Activated CD4-positive, alpha-beta T cell treated with anti-CD3 and anti-CD28 coated beads, Interleukin-2, amount 10 ng/mL, durations not matched to agents 24 days and 14 days (primary cell): ENCODE results near the gene CASD1. TPM values are rescaled to one million over a fixed set of nuclear protein-coding genes. Genes with fewer than 3 reads are reported as not detected.

ENCODE experiments used
- DNase-seq: peaks from one replicate; pipeline ENCODE4 v3.0.0; 2022
- H3K27ac Mint-ChIP-seq: one replicate; pipeline ENCODE4 v1.8.0; 2022; ENCODE audit warnings: mild to moderate bottlenecking, mixed read lengths
- H3K27me3 Mint-ChIP-seq: one replicate; pipeline ENCODE4 v1.8.0; 2022; ENCODE audit warnings: mixed read lengths
- H3K36me3 Mint-ChIP-seq: one replicate; pipeline ENCODE4 v1.8.0; 2022; ENCODE audit warnings: low read depth, mild to moderate bottlenecking, mixed read lengths
- H3K4me1 Mint-ChIP-seq: one replicate; pipeline ENCODE4 v1.8.0; 2021; ENCODE audit warnings: mixed read lengths
- H3K4me3 Mint-ChIP-seq: one replicate; pipeline ENCODE4 v1.8.0; 2022; ENCODE audit warnings: mild to moderate bottlenecking, moderate library complexity, mixed read lengths
- H3K9me3 Mint-ChIP-seq: one replicate; pipeline ENCODE4 v1.8.0; 2021; ENCODE audit warnings: mixed read lengths
- intact Hi-C: fragments of 100-400 bp; cut with micrococcal nuclease; formaldehyde crosslinking; loops from one replicate; pipeline ENCODE4 v1.15.1; 2023
- total RNA-seq: library from RNA; stranded (reverse); gene quantifications from 2 replicates; pipeline ENCODE4 v1.2.3, GENCODE V29; 2022

CASD1 gene
- total RNA-seq, result 12.5 and 13.4 TPM in 2 replicates

- Mint-ChIP-seq H3K4me3 (peak within 1 kb of the TSS; percentile 80), H3K36me3 (peaks cover 3% of the 10 kb centered on the region), H3K27ac (peak within 1 kb of the TSS; percentile 88), H3K9me3 (peaks cover 3% of the 10 kb centered on the region), H3K4me1 (peaks cover 31% of the 10 kb centered on the region), H3K27me3 (no peaks in the 10 kb centered on the region)
- DNase-seq, result peak; percentile 89
- intact Hi-C loops, result no loop called here
These were observed at the start of gene CASD1 for GRCh38 chr7:94509264-94509886. TSS of gene CASD1 (plus strand) at chr7:94509809. CDS start at chr7:94510085, 276 bp downstream.

GRCh38 chr7:94466516-94466915, 43.1 kb upstream of the CASD1 start:
- Mint-ChIP-seq H3K36me3 (no peaks in the 10 kb centered on the region), H3K27me3 (peaks cover 10% of the 10 kb centered on the region), H3K27ac (no peak overlapping the region), H3K9me3 (no peaks in the 10 kb centered on the region), H3K4me1 (no peaks in the 10 kb centered on the region), H3K4me3 (no peak overlapping the region)
- no peak for DNase-seq
- intact Hi-C loops, result no loop called here

- Mint-ChIP-seq H3K4me1 (no peaks in the 10 kb centered on the region), H3K36me3 (no peaks in the 10 kb centered on the region), H3K27me3 (peaks cover 19% of the 10 kb centered on the region), H3K9me3 (no peaks in the 10 kb centered on the region), H3K27ac (no peak overlapping the region), H3K4me3 (no peak overlapping the region)
- no peak for DNase-seq
- intact Hi-C loops, result no loop called here
These were observed 38.0 kb upstream of the CASD1 start for GRCh38 chr7:94471604-94472003.

- H3K4me1 Mint-ChIP-seq, result no peaks in the 10 kb centered on the region
- intact Hi-C loops, result no loop called here
- peaks cover 19% of the 10 kb centered on the region for H3K27me3 Mint-ChIP-seq
- no peak for DNase-seq
- no peak overlapping the region for H3K27ac Mint-ChIP-seq
- no peak overlapping the region for H3K4me3 Mint-ChIP-seq
- H3K9me3 Mint-ChIP-seq, result no peaks in the 10 kb centered on the region
- no peaks in the 10 kb centered on the region for H3K36me3 Mint-ChIP-seq
These were observed 37.0 kb upstream of the CASD1 start for GRCh38 chr7:94472608-94473007.

GRCh38 chr7:94476251-94476840, 33.3 kb upstream of the CASD1 start:
- H3K4me3 Mint-ChIP-seq, result no peak overlapping the region
- intact Hi-C loops, result no loop called here
- no peaks in the 10 kb centered on the region for H3K4me1 Mint-ChIP-seq
- H3K36me3 Mint-ChIP-seq, result no peaks in the 10 kb centered on the region
- peaks cover 20% of the 10 kb centered on the region for H3K27me3 Mint-ChIP-seq
- H3K9me3 Mint-ChIP-seq, result no peaks in the 10 kb centered on the region
- DNase-seq, result no peak
- H3K27ac Mint-ChIP-seq, result no peak overlapping the region

GRCh38 chr7:94477878-94478277, 31.7 kb upstream of the CASD1 start:
- peaks cover 20% of the 10 kb centered on the region for H3K27me3 Mint-ChIP-seq
- H3K36me3 Mint-ChIP-seq, result no peaks in the 10 kb centered on the region
- H3K27ac Mint-ChIP-seq, result no peak overlapping the region
- intact Hi-C loops, result no loop called here
- H3K4me1 Mint-ChIP-seq, result no peaks in the 10 kb centered on the region
- no peaks in the 10 kb centered on the region for H3K9me3 Mint-ChIP-seq
- H3K4me3 Mint-ChIP-seq, result no peak overlapping the region
- no peak for DNase-seq

GRCh38 chr7:94478648-94479214, 30.9 kb upstream of the CASD1 start:
- Mint-ChIP-seq H3K36me3 (no peaks in the 10 kb centered on the region), H3K27me3 (peaks cover 16% of the 10 kb centered on the region), H3K4me3 (no peak overlapping the region), H3K9me3 (no peaks in the 10 kb centered on the region), H3K27ac (no peak overlapping the region), H3K4me1 (no peaks in the 10 kb centered on the region)
- intact Hi-C loops, result no loop called here
- DNase-seq, result no peak

GRCh38 chr7:94481279-94481678, 28.3 kb upstream of the CASD1 start:
- Mint-ChIP-seq H3K4me3 (no peak overlapping the region), H3K36me3 (no peaks in the 10 kb centered on the region), H3K9me3 (no peaks in the 10 kb centered on the region), H3K4me1 (no peaks in the 10 kb centered on the region), H3K27me3 (peaks cover 16% of the 10 kb centered on the region), H3K27ac (no peak overlapping the region)
- DNase-seq, result no peak
- intact Hi-C loops, result no loop called here

- peaks cover 19% of the 10 kb centered on the region for H3K27me3 Mint-ChIP-seq
- DNase-seq, result no peak
- no peak overlapping the region for H3K27ac Mint-ChIP-seq
- no peaks in the 10 kb centered on the region for H3K36me3 Mint-ChIP-seq
- intact Hi-C loops, result no loop called here
- H3K9me3 Mint-ChIP-seq, result no peaks in the 10 kb centered on the region
- no peak overlapping the region for H3K4me3 Mint-ChIP-seq
- H3K4me1 Mint-ChIP-seq, result no peaks in the 10 kb centered on the region
These were observed 26.8 kb upstream of the CASD1 start for GRCh38 chr7:94482796-94483195.

GRCh38 chr7:94483843-94484242, 25.8 kb upstream of the CASD1 start:
- Mint-ChIP-seq H3K27ac (no peak overlapping the region), H3K27me3 (peaks cover 17% of the 10 kb centered on the region), H3K36me3 (no peaks in the 10 kb centered on the region), H3K4me1 (no peaks in the 10 kb centered on the region), H3K4me3 (no peak overlapping the region), H3K9me3 (no peaks in the 10 kb centered on the region)
- intact Hi-C loops, result no loop called here
- DNase-seq, result no peak

- no peak for DNase-seq
- Mint-ChIP-seq H3K4me3 (no peak overlapping the region), H3K27ac (no peak overlapping the region), H3K9me3 (no peaks in the 10 kb centered on the region), H3K4me1 (no peaks in the 10 kb centered on the region), H3K36me3 (no peaks in the 10 kb centered on the region), H3K27me3 (peaks cover 14% of the 10 kb centered on the region)
- intact Hi-C loops, result no loop called here
These were observed 23.4 kb upstream of the CASD1 start for GRCh38 chr7:94486216-94486615.

GRCh38 chr7:94491410-94491809, 18.2 kb upstream of the CASD1 start:
- Mint-ChIP-seq H3K4me3 (no peak overlapping the region), H3K36me3 (no peaks in the 10 kb centered on the region), H3K27ac (no peak overlapping the region), H3K27me3 (peaks cover 9% of the 10 kb centered on the region), H3K9me3 (peaks cover 6% of the 10 kb centered on the region), H3K4me1 (peaks cover 3% of the 10 kb centered on the region)
- no peak for DNase-seq
- intact Hi-C loops, result no loop called here

- DNase-seq, result no peak
- intact Hi-C loops, result no loop called here
- Mint-ChIP-seq H3K4me1 (peaks cover 5% of the 10 kb centered on the region), H3K36me3 (no peaks in the 10 kb centered on the region), H3K27ac (no peak overlapping the region), H3K9me3 (peaks cover 6% of the 10 kb centered on the region), H3K27me3 (peaks cover 6% of the 10 kb centered on the region), H3K4me3 (no peak overlapping the region)
These were observed 17.0 kb upstream of the CASD1 start for GRCh38 chr7:94492601-94493000.

- H3K4me3 Mint-ChIP-seq, result no peak overlapping the region
- no peaks in the 10 kb centered on the region for H3K36me3 Mint-ChIP-seq
- peaks cover 10% of the 10 kb centered on the region for H3K9me3 Mint-ChIP-seq
- H3K27ac Mint-ChIP-seq, result no peak overlapping the region
- H3K4me1 Mint-ChIP-seq, result peaks cover 2% of the 10 kb centered on the region
- intact Hi-C loops, result no loop called here
- no peak for DNase-seq
- peaks cover 18% of the 10 kb centered on the region for H3K27me3 Mint-ChIP-seq
These were observed 11.5 kb upstream of the CASD1 start for GRCh38 chr7:94497874-94498670.
